Activated CD4-positive, alpha-beta T cell treated with anti-CD3 and anti-CD28 coated beads, Interleukin-2, Interleukin-4, amounts not matched to agents 100 ng/mL and 50 ng/mL, durations not matched to agents 16 hours and 8 hours (primary cell): Measurements from ENCODE around the gene TLNRD1.
"Not testable (repeated sequence)": the region's sequence is repeated elsewhere in the genome, so short reads cannot be mapped to it uniquely, and the experiment has no call there.

Experiments
- DNase-seq: peaks from one replicate; pipeline ENCODE4 v3.0.0-alpha.2; 2020; ENCODE audit warnings: low spot score

The TLNRD1 gene

GRCh38 chr15:81000624-81001151, at the start of gene TLNRD1:
TSS of gene TLNRD1 (plus strand) at chr15:81000923. CDS start at chr15:81002272, 1,349 bp downstream.
- peak; percentile 91 for DNase-seq

GRCh38 chr15:80951941-80952340, 48.8 kb upstream of the TLNRD1 start:
- DNase-seq, result no peak

GRCh38 chr15:80953001-80953952, 47.4 kb upstream of the TLNRD1 start:
- DNase-seq, result no peak

GRCh38 chr15:80953953-80954778, 46.6 kb upstream of the TLNRD1 start:
- DNase-seq, result no peak

- peak; percentile 88 for DNase-seq
Measured at GRCh38 chr15:80955571-80956452, 44.9 kb upstream of the TLNRD1 start.

GRCh38 chr15:80957556-80957955, 43.2 kb upstream of the TLNRD1 start:
- no peak for DNase-seq

- no peak for DNase-seq
Measured at GRCh38 chr15:80957976-80958375, 42.7 kb upstream of the TLNRD1 start.

GRCh38 chr15:80958818-80959495, 41.8 kb upstream of the TLNRD1 start:
- DNase-seq, result no peak

- not testable (repeated sequence) for DNase-seq
Measured at GRCh38 chr15:80965454-80965853, 35.3 kb upstream of the TLNRD1 start.

- DNase-seq, result no peak
Measured at GRCh38 chr15:80966431-80967197, 34.1 kb upstream of the TLNRD1 start.

- DNase-seq, result no peak
Measured at GRCh38 chr15:80967451-80967850, 33.3 kb upstream of the TLNRD1 start.

- DNase-seq, result no peak
Measured at GRCh38 chr15:80967991-80968510, 32.7 kb upstream of the TLNRD1 start.

GRCh38 chr15:80969316-80969715, 31.4 kb upstream of the TLNRD1 start:
- DNase-seq, result no peak

- DNase-seq, result peak; percentile 72
Measured at GRCh38 chr15:80970018-80970657, 30.6 kb upstream of the TLNRD1 start.

- no peak for DNase-seq
Measured at GRCh38 chr15:80970658-80971057, 30.1 kb upstream of the TLNRD1 start.

- no peak for DNase-seq
Measured at GRCh38 chr15:80971143-80971542, 29.6 kb upstream of the TLNRD1 start.

GRCh38 chr15:80972276-80972675, 28.4 kb upstream of the TLNRD1 start:
- no peak for DNase-seq

GRCh38 chr15:80974914-80975313, 25.8 kb upstream of the TLNRD1 start:
- DNase-seq, result no peak

- DNase-seq, result no peak
Measured at GRCh38 chr15:80976851-80977250, 23.9 kb upstream of the TLNRD1 start.
